Femur (tissue), 1 donor: ENCODE data around the gene GRM8.

ENCODE experiments used
- DNase-seq: peaks from one replicate; pipeline ENCODE4 v3.0.0-alpha.2; 2017

Gene GRM8

GRCh38 chr7:127252778-127253280 is at the start of gene GRM8:
GRM8 (minus strand) TSS chr7:127252941.
- peak; percentile 57 for DNase-seq

- DNase-seq: no peak
Observed at GRCh38 chr7:127290801-127291361, 38.1 kb upstream of the GRM8 start.

DNA sequence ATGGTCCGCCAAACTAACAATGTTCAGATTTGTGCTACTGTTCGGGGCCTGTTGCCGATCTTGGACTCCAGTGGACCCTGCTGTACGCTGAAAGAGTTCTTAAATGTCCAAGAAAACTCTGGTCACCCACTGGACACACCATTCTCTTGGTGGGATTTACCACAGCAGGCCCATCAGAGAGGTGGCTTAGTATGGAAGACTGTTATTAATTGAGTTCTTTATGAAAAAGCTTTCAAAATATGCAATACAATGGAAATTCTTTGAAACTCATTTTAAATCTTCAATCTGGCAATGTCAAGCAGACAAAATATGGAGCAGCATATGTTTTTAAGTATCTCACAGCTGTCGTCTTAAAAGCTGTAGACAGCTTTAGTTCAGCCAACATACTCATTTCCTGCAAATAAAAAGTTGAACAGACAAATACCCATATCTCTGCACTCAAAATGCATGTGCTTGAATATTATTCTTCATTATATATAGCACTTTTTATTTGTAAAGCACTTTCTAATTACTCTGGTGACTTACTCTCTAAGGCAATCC is 37.4 kb upstream of the GRM8 start:
- no peak for DNase-seq

DNA sequence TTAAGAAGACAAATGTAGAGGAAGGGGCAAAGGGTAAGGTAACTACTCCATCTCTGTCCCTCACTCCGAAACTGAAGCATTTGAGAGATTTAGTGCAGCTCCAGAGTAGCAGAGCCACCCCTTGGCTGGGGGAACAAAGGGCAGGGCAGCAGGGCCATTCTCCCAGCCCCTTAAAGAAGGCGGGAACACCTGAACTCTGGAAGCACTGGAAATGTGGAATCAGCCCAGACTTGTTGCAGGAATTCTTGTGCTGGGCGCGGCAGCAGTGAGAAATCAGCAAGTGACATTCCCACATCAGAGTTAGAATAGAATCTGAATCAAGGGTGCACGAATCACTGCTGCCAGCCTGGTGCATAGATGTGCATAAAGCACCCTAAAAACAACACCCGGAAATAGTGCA is 34.4 kb upstream of the GRM8 start:
- DNase-seq: no peak

GRCh38 chr7:127270093-127270492 is 17.4 kb upstream of the GRM8 start:
- no peak for DNase-seq

- no peak for DNase-seq
Observed at GRCh38 chr7:127266047-127266446, 13.3 kb upstream of the GRM8 start.

DNA sequence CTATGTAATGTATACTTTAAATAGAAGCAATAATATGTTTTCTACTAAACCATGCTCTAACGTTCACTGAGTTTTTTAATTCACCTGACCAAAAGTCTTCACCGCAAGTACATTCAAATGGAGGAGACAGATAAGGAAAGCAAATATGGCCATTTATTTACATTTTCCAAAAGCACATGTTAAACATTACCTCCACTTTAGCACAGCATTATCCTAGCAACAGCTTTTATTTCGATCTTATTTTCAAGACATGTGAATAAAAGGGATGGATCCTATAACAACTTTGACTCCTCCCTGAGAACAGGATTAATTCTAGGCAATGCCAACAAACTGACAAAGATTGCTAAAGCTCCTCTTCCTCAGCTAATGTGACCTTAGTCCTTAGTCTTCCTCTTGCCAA is 11.5 kb upstream of the GRM8 start:
- DNase-seq: no peak

GRCh38 chr7:127258111-127258510 is 5.4 kb upstream of the GRM8 start:
- no peak for DNase-seq

DNA sequence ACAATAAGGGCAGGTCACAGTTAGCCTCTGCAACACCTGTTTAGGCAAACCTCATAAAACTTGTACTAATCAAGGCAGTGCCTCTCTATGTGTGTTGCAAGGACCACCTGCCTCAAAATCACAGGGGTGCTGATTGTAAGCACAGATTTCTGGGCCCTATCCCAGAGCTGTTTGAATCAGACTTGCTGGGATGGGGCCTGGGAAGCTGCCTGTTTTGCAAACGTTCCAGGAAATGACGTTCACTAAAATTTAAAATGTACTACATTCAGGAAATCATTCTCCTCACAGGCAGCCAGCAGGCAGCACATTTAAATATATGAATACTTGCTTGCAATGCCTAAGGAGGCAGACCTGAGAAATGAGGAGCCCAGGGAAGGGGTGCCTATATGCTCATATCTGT is 4.3 kb upstream of the GRM8 start:
- no peak for DNase-seq

DNA sequence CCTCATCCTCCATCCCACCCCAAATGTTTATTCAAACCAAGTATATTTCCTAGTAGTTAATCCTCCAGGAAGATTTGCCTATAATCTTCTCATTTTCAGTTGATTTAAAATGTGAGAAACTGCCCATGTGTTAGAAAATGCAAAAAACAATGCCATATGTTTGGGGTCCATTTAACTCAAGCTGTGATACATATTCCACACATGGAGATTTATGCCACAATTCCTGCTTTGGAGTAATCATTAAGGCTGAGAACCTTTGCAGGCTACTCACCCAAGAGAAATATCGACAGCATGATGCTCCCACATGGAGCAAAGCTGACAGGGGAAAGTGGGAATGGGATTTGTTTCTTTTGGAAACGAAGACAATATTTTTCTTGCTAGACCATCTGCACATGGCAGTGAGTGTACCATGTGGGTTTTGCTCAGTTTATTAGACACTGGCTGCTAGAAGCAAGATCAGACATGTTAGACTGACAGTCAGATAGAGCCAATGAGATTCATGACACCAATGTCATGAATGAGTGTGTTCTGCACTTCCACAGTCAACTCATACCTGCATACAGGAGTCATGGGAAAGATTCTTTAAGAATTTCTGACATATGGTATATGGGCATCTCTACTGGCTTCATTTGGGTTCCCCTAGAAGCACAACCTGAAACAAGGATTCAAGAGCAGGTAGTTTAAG is 3.4 kb upstream of the GRM8 start:
- no peak for DNase-seq

GRCh38 chr7:127254163-127254684 is 1.5 kb upstream of the GRM8 start:
- DNase-seq: no peak

- DNase-seq: peak; percentile 70
Observed at GRCh38 chr7:127253281-127254162, 781 bp upstream of the GRM8 start.

DNA sequence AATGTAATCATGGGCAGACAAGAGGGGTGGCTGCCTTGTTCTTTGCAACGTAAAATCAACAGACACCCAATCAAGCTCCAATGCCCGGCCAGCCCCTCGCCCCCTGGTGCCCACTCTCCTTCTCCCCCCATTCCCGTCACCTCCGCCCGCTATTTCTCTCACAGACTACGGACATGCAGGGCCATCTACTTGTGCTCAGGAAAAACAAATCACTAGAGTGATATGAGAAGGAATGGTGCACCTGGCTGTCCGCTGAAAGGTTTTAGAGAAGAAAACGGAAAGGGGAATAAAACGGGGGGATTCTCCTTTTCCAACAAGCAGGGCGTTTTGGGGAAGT is 396 bp downstream of the GRM8 start:
- DNase-seq: no peak

DNA sequence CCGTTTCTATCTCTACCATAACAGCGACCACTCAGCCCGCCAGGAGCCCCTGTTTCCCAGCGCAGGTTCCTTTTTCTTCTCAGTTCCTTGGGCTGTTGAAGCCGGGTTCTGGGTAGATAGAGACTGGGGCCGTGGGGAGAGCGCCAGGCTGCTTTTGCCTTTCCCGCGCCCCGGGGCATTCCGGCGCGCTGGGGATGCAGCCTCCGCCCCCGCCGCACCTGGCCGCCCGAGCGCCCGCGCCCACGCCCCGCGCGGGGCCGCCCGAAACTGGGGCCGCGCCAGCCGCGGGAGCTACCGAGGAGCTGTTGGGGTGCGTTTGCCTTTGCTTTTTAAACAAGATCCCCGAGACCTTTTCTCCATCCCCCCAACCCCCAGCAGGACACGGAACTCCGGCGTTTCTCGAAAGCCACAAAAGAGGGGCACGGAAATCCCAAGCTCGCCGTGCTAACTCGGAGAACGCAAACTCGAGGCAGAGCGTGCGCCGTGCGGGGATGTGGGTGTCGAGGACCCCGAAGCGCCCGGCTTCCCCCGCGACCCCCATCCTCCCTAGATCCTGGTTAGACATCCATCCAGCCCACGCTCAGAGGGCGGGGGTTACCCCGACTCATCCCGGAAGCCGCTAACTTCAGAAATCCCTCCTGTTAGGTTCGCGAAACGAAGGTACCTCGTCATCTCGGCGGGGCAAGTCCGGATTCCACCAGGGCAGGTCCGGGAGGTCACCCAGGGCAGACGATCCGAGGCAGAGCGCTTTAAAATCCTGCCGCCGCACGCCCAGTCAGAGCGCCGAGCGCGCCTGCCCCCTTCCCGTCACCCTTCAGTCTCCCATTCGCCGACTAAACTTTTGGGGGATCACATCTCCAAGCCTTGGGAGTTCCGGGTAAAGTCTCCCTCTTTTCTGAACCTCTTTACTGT is 1.0 kb downstream of the GRM8 start:
- DNase-seq: no peak

DNA sequence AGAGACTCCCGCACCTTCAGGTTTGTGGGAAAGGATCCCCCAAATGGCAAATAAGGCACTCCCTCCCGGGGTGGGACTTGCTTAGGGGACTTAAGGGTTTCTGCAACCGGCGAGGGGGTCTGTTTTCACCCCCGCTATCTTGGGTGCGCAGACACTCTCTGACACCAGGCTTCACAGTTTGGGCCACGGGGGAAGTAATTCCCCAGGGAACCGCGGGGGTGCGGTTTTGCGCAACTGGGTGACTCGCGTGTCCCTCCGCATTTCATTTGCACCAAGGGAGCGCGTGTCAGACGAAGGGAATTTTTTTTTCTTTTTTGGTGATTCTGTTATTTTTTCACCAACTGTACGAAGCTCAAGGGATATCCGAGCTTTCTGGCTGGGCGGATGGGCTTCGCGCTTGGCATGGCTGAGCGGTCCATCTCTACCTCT is 1.7 kb downstream of the GRM8 start:
- DNase-seq: no peak

GRCh38 chr7:127250312-127251035 is 2.3 kb downstream of the GRM8 start:
- no peak for DNase-seq

GRCh38 chr7:127245607-127246006 is 7.1 kb downstream of the GRM8 start:
- no peak for DNase-seq

GRCh38 chr7:127245002-127245401 is 7.7 kb downstream of the GRM8 start:
- no peak for DNase-seq

GRCh38 chr7:127239814-127240213 is 12.9 kb downstream of the GRM8 start:
- no peak for DNase-seq

- no peak for DNase-seq
Observed at GRCh38 chr7:127233630-127234029, 19.1 kb downstream of the GRM8 start.

DNA sequence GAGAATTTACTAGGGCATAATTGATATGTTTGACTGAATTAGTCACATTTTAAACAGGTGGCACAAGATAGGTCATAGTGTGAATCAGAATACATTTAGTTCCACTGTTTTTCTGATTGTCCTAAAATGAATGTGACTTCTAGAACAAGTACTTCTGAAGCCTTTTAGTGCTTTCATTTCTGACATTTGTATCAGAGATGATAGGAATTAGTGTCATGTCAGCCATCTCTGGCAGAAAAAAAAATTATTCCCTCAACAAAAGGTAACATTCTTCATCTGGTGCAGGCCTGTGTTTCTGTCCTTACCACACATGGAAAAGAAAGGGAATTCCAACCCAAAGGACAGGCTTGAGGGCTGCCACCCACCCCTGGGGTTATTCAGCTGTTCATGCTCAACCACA is 21.3 kb downstream of the GRM8 start:
- DNase-seq: no peak
